AG09319 (cell line): ENCODE data around the gene KCNAB1.

Experiments
- DNase-seq: peaks from one replicate; pipeline ENCODE4 v3.0.0-alpha.2; 2010; ENCODE audit warnings: low read depth; ENCODE audit errors: extremely low read depth
- TF ChIP-seq, protein P1 (sequence below): IDR thresholded peaks from 2 replicates; pipeline ENCODE4 v1.5.1; 2011; ENCODE audit warnings: low read depth, mild to moderate bottlenecking, inconsistent platforms, low read length, moderate library complexity

The KCNAB1 gene

DNA sequence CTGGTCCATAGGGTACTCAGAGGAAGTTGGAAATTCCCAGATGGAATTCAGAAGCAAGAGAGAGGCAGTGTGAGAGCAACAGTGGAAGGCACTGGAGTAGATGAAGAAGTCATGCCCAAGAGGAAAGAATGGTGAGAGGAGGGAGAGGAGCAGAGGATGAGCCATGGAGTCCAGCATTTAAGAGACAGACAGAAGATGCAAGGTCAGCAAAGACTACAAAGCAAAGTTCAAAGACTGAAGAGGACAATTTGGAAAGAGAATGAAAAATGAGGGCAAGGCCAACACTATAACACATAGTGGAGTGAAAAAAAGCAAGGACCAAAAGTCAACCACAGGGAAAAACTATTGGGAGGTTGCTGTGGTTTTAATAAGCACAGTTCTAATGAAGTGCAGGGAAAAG, 255.8 kb downstream of the KCNAB1 start:
- TF ChIP-seq, protein P1, sequence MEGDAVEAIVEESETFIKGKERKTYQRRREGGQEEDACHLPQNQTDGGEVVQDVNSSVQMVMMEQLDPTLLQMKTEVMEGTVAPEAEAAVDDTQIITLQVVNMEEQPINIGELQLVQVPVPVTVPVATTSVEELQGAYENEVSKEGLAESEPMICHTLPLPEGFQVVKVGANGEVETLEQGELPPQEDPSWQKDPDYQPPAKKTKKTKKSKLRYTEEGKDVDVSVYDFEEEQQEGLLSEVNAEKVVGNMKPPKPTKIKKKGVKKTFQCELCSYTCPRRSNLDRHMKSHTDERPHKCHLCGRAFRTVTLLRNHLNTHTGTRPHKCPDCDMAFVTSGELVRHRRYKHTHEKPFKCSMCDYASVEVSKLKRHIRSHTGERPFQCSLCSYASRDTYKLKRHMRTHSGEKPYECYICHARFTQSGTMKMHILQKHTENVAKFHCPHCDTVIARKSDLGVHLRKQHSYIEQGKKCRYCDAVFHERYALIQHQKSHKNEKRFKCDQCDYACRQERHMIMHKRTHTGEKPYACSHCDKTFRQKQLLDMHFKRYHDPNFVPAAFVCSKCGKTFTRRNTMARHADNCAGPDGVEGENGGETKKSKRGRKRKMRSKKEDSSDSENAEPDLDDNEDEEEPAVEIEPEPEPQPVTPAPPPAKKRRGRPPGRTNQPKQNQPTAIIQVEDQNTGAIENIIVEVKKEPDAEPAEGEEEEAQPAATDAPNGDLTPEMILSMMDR, result no peak
- no peak for DNase-seq

DNA sequence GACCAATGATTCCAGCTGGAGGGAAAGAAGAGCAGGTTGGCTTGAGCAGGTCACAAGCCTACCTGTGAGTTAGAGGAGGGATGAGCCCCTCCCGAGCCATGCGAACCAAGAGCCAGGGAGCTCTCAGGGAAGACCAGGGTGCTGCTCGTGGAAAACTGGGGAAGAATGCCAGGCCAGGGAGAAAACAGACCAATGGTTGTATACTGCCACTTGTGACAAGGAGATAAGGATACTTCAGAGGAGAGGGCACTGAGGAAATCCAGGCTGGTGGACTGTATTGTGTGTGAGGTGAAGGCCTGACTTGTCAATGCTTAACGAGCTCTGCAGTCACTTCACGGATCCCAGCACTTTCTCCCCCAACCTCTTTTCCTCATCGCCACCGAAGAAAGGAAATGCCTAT, 256.9 kb downstream of the KCNAB1 start:
- no peak for DNase-seq
- TF ChIP-seq, protein P1, result no peak

DNA sequence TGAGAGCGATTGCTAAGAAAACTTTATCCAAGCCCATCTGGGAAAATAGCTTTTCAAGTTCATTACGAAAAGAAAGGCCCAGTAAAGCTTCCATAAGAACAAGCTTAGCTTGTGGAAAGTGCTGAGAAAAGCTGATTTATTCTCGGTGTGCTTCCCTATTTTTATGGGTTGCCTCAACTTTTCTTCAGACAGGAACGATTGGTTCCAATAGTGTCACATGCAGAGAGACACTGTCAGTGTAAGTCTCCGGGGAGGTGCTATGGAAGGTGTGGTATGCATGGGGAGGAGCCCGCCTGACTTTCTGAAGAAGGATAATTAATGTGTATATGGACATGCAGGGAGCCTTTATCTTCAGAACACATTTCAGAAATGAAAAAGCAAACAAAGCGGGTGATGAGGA, 257.3 kb downstream of the KCNAB1 start:
- DNase-seq, result no peak
- TF ChIP-seq, protein P1, result no peak

DNA sequence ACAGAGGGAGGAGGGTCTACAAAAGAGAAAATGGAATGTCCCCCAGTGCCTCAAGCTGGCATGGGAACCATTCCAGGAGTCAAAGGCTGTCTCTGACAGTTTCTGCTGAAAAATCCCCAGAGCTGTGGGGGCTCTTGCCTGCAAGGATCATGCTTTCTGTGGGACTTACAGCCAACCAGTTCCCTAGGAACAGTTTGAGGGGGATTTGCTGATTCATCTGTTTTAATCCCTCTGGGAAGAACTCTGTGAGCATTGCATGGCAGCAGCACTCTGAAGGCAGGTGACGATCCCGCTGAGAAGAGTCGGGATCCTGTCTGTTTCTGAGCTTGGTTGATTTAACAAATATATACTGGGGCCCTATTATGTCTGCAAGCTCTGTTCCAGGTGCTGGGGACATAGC, 258.5 kb downstream of the KCNAB1 start:
- TF ChIP-seq, protein P1, result no peak
- DNase-seq, result no peak

DNA sequence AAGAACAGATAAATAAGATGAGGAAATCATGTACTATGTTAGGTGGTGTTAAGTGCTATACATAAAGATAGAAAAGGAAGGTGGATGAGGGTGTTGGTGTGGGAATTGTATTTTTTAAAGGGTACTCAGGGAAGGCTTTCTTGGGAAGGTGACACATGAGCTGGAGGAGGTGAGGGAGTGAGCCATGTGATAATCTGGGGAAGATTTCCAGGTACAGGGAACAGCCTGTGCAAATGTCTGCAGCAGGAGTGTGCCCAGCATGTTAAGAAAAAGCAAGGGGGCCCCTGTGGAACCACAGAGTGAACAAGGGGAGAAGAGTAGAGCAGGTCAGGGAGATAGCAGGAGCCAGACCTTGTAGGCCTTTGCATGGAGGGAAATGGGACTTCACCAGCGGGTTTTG, 258.9 kb downstream of the KCNAB1 start:
- TF ChIP-seq, protein P1, result no peak
- no peak for DNase-seq

DNA sequence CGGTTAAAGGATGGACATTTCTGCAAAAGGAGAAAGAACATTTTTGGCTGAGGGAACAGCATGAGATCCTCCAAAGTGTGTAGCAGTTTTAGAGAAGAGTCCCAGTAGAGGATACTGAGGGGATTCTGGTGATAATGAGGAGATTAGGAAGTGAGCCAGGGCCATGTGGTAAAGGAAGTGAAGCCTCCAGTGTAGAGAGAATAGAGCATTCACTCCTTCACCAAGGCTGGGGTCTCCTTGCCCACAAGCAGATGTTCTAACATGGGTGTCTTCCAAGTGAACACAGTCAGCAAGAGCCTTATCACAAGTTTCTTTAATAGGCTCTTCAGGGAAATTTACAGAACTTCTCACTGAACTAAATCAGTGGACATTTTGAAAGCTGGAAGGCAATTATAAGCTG, 260.9 kb downstream of the KCNAB1 start:
- TF ChIP-seq, protein P1, result no peak
- DNase-seq, result no peak

DNA sequence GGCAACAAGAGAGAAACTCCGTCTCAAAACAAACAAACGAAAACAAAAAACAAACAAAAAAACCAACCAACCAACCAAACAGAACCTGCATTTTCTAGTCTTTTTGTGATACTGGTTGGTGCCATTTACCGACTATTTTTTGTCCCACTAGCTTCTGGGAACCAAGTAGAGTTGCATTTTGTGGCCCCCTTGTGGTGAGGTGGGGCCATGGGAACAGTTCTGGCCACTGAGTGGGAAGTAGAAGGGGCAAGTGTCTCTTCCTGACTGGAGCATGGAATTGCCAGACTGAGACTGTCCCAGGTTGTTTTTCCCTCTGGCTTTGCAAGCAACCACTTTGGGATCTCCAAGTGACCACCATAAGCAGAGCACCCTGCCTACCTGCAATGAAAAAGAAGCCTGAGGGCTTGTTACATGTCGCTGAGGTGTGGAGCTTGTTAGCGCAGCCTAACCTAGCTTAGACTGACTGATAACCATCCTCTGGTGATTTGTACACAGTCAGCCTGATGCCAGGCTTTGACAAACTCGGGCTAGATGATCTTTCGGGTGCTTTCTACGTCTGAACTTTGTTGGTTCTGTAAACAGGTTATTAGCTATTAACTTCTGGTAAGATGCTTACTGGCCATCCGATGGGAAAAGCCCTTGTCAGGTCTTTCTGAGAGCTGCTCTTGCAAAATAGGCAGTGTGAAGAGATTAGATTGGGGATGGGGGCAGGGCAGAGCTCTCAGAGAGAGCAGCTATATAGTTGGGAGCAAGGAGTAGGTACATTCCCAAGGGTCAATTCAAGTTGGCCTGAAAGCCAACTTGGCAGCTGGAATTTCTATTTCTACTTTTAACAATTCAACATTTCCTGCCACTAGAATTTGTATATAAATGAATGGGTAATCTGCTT, 262.3 kb downstream of the KCNAB1 start:
- no peak for DNase-seq
- TF ChIP-seq, protein P1, result peak; percentile 46
